ENCODE data around the gene HIP1.
"Not testable (repeated sequence)": the region's sequence is repeated elsewhere in the genome, so short reads cannot be mapped to it uniquely, and the experiment has no call there.

HIP1 gene

DNA sequence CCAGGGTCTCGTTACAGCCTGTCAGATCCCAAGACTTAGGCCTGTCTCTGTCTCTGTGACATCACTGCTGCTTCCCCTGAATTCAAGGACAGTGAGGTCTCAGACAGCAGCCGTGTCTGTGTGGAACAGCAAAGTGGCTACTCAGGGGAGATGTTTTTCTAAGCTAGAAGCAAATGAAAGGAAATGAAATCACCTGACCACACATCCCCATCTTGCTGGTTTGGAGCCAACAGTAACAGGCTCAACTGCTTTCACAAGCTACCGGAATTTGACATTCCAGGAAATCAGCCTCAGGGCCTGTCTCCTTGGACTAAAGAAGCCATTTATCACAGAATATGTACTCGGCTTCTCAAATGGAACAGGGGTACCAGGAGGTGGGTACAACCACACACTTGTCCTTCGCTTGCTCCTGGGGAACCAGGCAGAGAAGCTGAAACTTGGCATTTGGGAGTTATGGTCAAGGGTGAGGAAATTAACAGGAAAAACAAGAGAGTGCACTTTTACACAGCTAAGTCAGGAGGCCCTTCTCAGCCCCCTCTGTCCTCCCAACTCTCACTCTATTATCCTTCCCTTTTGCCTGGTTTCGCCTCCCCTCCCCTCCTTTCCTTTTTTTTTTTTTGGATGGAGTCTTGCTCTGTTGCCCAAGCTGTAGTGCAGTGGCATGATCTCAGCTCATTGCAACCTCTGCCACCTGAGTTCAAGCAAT, 173.5 kb downstream of the HIP1 start:
- no peak for TF ChIP-seq CTCF (IDR thresholded peaks at IDR 0.05; ENCODE audit: insufficient read depth, low read depth, low read length, missing control alignments)
- no peak for DNase-seq (ENCODE audit: low read depth)
- no peak overlapping the region for H3K4me3 ChIP-seq (ENCODE audit: low read depth, low read length)

DNA sequence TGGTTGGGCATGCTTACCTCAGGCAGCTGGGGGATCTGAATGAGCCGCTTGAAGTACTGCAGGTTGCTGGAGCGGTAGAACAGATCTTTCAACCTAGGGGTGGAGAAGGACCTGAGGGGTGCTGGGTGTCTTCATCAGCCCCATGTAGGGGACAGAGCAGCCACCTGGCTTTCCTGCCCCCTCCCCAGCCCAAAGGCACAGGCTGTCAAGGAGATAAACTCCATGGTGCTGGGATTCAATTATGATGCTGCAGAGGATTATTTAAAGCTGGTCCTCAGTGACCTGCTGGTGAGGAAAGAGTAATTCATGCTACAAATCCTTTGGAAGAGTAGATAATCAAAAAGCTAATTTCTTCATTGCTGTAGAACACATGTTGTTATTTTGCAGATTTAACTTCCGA, 175.6 kb downstream of the HIP1 start:
- DNase-seq (ENCODE audit: low read depth), result no peak
- H3K4me3 ChIP-seq (ENCODE audit: low read depth, low read length), result no peak overlapping the region
- TF ChIP-seq CTCF (IDR thresholded peaks at IDR 0.05; ENCODE audit: insufficient read depth, low read depth, low read length, missing control alignments), result no peak

DNA sequence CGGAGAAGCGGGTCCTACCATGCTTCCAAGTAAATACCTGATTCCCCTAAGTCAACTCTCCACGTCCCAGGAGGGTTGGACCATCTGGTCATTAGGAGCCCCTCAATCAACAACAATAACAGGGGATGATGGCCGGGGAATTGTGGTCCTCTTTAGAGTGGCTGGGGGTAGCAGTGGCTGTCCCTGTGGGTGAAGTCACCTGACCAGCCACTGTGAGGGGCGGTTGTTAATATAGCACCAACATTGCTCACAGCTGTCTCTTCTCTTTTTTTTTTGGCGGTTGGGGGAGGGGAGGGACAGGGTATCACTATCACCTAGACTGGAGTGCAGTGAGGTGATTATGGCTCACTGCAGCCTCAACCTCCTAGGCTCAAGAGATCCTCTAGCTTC, 178.8 kb downstream of the HIP1 start:
- TF ChIP-seq CTCF (IDR thresholded peaks at IDR 0.05; ENCODE audit: insufficient read depth, low read depth, low read length, missing control alignments), result no peak
- no peak for DNase-seq (ENCODE audit: low read depth)
- H3K4me3 ChIP-seq (ENCODE audit: low read depth, low read length), result no peak overlapping the region

DNA sequence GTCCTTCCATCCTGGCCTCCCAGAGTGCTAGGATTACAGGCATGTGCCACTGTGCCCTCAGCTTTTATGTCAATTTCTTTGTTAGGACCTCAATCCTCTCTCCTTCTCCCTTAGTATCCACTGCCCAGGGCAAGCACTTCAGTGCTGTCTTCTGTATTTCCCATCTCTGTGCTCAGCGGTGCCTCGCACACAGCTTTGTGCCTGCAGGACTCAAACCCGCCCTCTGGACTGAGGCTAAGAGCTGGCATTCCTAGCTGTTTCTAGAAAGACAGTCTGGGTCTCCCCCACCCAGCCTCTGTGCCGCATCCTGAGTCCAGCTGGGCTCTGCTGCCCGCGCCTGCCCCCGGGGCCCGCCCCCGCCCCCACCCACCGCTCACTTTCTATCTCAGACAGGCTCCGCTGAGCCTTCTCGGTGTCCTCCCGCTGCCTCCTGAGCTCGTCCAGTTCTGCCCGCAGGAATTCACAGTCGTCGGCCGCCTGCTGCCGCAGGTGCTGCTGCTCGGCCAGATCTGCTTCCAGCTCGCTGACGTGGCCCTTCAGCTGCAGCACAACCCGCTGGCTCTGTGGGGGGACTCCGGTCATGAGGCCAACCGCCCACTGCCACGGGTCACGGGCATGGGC, 179.3 kb downstream of the HIP1 start:
- no peak for TF ChIP-seq CTCF (IDR thresholded peaks at IDR 0.05; ENCODE audit: insufficient read depth, low read depth, low read length, missing control alignments)
- no peak overlapping the region for H3K4me3 ChIP-seq (ENCODE audit: low read depth, low read length)
- no peak for DNase-seq (ENCODE audit: low read depth)

- DNase-seq (ENCODE audit: low read depth); H3K4me3 ChIP-seq (ENCODE audit: low read depth, low read length): not testable (repeated sequence)
These were observed 181.9 kb downstream of the HIP1 start for GRCh38 chr7:75556835-75557234.

- DNase-seq (ENCODE audit: low read depth), result no peak
- TF ChIP-seq CTCF (IDR thresholded peaks at IDR 0.05; ENCODE audit: insufficient read depth, low read depth, low read length, missing control alignments), result no peak
- no peak overlapping the region for H3K4me3 ChIP-seq (ENCODE audit: low read depth, low read length)
These were observed 183.0 kb downstream of the HIP1 start for GRCh38 chr7:75555736-75556135.

- no peak overlapping the region for H3K4me3 ChIP-seq (ENCODE audit: low read depth, low read length)
- TF ChIP-seq CTCF (IDR thresholded peaks at IDR 0.05; ENCODE audit: insufficient read depth, low read depth, low read length, missing control alignments), result no peak
- no peak for DNase-seq (ENCODE audit: low read depth)
These were observed 192.3 kb downstream of the HIP1 start for GRCh38 chr7:75546237-75547015.
